Stimulated activated CD8-positive, alpha-beta memory T cell treated with anti-CD3 and anti-CD28 coated beads, Interleukin-4, amount 100 ng/mL, for 1 hour (primary cell): ENCODE measurements around the gene NPDC1.

ENCODE experiments used
- DNase-seq, 2 donors: peaks; one replicate each; pipeline ENCODE4 v3.0.0-alpha.2; 2020; ENCODE audit warnings: low read depth in 2 of 2, low spot score in 1 of 2

The NPDC1 gene

GRCh38 chr9:137046088-137046787 lies at the start of gene NPDC1:
NPDC1 (minus strand) TSS chr9:137046177; CDS start chr9:137045989, 188 bp downstream.
- peak in 1 of 2 donors; percentile 58 for DNase-seq

DNA sequence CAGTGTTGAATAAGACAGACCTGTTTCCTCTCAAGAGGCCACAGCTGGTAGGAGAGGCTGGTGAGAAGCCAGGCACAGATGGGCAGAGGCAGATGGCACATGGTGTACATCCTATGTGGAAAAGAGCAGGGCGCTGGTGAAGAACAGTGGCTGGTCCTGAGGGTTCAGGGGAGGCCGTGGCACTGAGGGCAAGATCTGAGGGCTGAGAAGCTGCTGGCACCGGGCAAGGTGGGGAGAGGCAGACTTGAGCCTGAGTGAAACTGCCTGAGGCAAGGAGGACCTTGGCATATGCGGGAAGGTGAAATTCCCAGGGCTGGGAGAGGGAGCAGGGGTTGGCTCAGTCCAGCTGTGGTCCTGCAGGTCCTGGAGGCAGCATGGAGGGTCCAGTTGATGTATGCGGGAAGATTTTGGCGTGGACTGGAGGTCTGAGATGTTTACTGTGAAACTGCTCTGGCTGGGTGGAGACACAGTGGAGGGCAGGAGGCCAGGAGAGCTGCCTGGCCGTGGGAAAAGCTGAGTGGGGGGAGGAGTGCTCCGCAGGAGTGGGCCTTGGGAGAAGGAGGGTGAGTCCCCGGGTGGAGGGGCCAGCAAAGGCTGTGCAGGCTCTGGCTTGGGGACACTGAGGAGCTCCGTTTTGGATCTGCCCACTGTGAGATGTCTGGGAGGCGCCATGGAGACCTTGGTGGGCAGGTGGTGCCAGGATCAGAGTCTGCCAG lies 43.4 kb upstream of the NPDC1 start:
- no peak for DNase-seq

GRCh38 chr9:137088121-137088520 lies 42.1 kb upstream of the NPDC1 start:
- no peak for DNase-seq

DNA sequence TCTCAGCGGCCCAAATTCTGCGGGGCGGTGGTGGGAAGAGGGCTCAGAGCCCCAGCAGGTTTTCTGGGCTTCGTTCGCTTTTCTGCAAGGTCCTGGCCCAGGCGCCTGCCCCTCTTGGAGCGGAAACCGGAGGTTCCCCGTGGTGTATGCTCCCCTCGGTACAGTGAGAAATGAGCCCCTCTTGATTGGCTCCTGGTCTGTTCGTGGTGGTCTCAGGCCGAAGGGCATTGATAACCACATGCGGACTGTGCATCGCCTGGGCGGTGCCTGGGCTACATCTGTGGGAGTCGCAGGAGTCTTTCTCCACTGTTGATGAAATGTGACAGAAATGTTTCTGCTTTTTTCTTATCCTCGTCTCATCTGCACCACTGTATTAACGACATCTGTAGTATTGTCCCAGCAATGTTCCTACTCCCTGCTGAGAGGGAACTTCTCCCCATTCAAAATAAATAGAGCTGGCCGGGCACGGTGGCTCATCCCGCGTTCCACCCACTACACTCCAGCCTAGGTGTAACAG lies 41.5 kb upstream of the NPDC1 start:
- no peak for DNase-seq

GRCh38 chr9:137086531-137087408 lies 40.8 kb upstream of the NPDC1 start, which contains the start of gene MAN1B1:
MAN1B1 (plus strand) TSS chr9:137086985; CDS start chr9:137087000, 15 bp downstream.
- DNase-seq: peak; percentile 94 to 98

DNA sequence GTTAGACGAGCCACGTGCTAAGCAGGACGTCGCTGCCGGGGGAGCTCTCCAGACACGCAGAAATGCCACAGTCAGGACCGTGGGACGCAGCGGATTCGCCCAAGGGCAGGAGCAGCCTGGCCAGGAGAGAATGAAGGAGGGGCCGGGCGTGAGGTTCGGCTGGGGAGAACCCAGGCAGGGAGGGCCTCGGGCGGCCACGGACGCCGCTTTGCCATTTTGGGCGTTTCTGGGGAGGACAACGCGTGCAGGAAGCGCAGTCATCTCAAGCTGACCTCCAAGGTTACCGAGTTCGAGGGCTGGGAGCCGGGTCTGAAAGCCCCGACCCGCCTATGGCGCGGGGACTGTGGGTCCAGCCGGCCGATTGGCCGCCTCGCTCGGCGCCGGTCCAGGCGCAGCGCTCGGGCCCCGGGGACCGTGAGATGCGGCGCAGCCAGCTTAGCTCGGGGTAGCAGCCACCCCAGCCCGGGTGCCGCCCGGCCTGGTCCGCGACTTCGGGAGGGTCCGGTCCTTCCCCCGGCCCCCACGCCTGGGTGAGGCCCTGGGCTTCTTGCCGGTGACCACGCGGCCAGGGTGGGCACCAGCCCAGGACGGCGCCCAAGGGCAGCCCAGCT lies 40.0 kb upstream of the NPDC1 start:
- DNase-seq: no peak

GRCh38 chr9:137084526-137084925 lies 38.5 kb upstream of the NPDC1 start:
- DNase-seq: no peak

DNA sequence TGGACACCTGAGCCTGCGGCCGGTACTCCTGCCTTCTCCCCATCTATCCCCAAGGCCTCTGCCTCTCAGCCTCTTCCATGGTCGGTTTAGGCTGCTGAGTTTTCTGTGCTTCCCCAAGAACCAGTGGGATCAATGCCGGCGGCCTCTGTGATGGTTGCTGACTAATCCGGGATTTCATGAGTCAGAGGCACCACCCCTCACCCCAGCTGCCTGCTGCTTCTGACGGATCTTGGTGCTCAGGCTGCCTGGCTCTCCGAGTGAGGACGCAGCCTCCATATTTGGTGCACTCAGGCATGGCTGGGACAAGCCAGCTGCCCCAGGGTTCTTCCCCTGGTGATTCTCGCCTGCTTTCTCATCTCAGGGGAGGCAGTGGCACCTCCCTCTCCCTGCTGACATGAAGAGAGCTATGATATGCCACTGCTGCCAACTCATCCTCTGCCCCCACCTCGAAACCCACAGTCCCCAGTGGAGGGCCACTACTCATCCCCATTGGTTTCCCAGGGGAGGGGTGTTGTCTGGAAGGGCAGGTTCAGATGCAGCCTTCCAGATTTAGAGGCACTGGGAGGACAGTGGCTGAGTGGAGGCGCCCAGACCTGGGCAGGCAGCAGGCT lies 37.5 kb upstream of the NPDC1 start:
- no peak for DNase-seq

DNA sequence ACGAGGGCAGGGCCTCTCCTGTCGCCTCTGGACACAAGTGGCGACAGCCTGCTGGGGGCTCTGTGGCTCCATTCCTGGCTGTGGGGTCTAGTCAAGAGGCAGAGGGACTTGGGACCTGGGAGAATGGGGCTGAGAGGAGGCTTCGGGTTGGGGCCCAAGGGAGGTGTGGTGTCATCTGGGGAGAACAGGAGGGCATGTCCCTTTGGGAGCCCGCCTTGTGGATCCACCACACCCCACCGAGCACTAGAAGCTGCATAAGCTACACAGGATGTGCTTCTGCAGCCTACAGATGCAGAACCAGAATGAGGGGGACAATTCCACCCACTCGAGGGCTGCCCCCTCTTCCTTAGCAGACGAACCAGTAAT lies 36.9 kb upstream of the NPDC1 start:
- no peak for DNase-seq

GRCh38 chr9:137082222-137082924 lies 36.4 kb upstream of the NPDC1 start:
- no peak for DNase-seq

DNA sequence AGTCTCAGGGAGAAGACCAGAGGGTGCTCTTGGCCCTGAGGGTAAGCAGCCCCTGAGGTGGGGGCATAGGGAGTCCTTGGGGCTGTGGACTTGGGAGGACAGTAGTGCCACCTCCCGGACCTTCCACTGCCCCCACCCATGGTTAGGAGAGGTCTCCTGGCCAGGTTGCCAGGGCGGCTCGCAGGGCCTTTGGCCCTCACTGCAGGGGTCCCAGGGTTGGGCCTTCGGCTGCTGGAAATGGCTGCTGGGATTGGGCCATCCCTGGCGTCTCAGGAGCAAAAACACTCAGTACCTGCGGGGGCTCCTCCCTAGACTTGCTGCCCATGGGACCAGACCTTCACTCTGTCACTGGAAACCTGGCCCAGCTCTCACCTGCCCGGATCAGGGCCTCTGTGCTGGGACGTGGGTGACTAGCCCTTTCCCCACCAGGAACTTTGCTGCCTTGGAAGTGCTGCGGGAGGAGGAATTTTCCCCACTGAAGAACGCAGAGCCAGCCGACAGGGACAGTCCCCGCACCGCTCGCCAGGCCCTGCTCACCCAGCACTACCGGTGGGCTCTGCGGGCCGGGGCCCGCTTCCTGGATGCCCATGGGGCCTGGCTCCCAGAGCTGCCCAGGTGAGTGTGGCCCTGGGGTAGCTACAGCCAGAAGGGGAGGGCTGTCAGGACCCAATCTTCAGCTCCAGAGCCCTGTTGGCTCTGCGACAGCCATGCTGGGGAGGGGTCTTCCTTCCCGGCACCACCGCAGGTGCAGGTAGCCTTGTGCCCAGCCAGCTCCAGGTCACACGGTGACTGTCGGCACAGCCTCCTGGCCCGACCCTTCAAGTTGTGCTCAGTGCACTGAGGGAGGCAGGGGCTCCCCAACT lies 34.5 kb upstream of the NPDC1 start:
- DNase-seq: no peak

- DNase-seq: no peak
These were observed 33.4 kb upstream of the NPDC1 start for GRCh38 chr9:137079401-137079787.

DNA sequence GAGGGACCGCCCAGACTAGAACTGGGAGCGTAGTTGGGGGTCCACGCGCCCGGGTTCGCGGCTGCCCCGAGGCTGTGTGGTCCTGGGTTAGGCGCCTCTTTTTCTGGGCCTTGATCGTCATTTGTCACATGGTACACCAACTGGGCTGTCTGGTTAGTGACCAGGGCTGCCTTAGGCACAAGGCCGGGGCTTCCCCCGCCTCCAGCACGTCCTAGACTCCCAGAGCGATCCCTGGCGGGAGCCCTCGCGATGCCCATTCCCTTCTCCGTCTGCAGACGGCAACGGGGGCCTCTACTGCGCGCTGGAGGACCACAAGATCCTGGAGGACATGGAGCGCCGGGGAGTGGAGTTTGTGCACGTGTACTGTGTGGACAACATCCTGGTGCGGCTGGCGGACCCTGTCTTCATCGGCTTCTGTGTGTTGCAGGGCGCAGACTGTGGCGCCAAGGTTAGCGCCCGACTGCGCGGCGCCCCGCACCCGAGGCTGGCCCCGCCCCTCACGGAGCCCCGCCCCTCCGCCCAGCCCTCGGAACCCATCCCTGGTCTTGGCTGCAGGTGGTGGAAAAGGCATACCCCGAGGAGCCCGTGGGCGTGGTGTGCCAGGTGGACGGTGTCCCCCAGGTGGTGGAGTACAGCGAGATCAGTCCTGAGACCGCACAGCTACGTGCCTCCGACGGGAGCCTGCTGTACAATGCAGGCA lies 32.9 kb upstream of the NPDC1 start:
- DNase-seq: no peak

DNA sequence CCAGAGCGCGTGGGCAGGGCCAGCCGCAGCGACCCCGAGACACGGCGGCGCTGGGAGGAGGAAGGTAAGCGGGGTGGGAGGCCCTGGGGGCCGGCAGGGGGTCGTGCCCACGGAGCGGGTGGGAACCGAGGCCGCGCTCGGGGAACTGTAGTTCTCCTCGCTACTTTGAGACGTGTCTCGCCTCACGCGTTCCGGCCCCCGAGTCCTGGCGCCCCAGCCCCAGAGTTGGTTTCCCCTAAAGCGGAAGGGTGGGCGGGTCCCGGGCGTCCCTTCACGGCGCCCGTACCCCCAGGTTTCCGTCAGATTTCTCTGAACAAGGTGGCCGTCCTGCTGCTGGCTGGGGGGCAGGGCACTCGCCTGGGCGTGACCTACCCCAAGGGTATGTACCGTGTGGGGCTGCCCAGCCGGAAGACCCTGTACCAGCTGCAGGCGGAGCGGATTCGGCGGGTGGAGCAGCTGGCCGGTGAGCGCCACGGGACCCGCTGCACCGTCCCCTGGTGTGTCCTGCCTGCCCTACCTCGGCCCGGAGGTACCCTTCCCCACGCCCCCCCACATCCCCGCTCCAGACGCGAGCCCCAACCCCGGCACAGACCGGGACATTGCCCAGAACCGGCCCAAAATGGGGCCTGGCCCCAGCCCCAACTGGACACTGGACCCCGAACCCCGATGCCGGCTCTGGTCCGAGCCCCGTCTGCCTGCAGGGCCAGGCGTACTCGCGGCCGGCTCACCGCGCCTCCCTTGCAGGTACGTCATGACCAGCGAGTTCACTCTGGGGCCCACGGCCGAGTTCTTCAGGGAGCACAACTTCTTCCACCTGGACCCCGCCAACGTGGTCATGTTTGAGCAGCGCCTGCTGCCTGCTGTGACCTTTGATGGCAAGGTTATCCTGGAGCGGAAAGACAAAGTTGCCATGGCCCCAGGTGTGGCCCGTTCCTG lies 32.0 kb upstream of the NPDC1 start:
- no peak for DNase-seq

DNA sequence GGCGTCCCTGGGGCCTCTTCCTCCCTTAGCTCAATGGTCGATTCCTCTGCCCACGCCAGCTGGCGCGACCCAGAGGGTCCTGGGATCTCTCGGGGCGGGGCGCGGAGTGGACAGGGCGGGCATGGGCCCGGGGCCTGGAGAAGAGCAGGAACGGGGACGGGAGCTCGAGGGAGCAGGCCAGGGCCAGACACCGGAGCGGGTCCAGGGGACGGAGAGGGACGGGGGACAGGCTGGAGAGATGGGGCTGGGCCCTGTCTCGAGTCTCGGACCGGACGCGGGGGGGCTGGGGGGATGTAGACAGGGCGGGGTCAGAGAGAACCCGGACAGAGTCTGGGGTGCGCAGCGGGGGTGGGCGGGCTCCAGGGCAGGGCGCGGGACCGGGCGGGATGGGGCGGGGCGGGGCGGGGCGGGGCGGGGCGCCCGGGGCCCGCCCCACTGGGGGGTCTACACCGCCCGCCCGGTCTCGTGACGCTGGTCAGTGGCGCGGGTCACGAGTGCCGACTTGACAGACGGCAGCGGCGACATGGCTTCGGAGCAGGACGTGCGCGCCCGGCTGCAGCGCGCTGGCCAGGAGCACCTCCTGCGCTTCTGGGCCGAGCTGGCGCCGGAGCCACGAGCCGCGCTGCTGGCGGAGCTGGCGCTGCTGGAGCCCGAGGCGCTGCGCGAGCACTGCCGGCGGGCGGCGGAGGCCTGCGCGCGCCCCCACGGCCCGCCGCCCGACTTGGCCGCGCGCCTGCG lies 31.2 kb upstream of the NPDC1 start, which contains the start of gene UAP1L1:
UAP1L1 (plus strand) TSS at position 508 of the 738 bp plus-strand sequence; CDS start at position 524, 16 bp downstream.
- no peak for DNase-seq

- no peak for DNase-seq
These were observed 30.6 kb upstream of the NPDC1 start for GRCh38 chr9:137076636-137077009.
